GM13976 (cell line): Measurements from ENCODE around the gene FAXC.
"Not testable (repeated sequence)": the region's sequence is repeated elsewhere in the genome, so short reads cannot be mapped to it uniquely, and the experiment has no call there.

Experiments used
- DNase-seq: peaks from one replicate; pipeline ENCODE4 v3.0.0; 2012; ENCODE audit warnings: low spot score
- in situ Hi-C: fragments of 300-500 bp; cut with MboI; formaldehyde crosslinking; loops from one replicate; pipeline ENCODE4 v1.12.0; 2022; ENCODE audit warnings: low sequenced_read_pairs, mixed read lengths, inconsistent platforms; ENCODE audit not compliant: unreplicated experiment
- TF ChIP-seq, protein P1 (sequence below): IDR thresholded peaks from 2 replicates; pipeline ENCODE4 v1.5.1; 2012; ENCODE audit warnings: borderline replicate concordance, mild to moderate bottlenecking; ENCODE audit not compliant: insufficient read depth; ENCODE audit errors: extremely low read depth, missing control alignments, control extremely low read depth

FAXC gene

DNA sequence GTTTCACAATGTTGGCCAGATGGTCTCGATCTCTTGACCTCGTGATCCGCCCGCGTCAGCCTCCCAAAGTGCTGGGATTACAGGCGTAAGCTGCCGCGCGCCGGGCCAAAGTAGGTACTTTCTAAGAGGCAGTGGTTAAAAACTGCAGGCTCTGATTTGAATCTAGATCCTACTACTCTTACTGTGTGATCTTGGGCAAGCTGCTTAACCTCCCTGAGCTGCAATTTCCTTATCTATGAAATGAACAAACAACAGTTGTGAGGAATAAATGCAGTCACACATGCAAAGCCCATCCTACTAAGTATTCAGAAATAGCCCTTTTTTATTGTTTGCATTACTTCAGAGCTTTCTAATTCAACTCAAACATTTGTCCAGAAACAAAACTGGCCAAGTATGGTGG, 2.9 kb downstream of the FAXC start:
- TF ChIP-seq, protein P1, sequence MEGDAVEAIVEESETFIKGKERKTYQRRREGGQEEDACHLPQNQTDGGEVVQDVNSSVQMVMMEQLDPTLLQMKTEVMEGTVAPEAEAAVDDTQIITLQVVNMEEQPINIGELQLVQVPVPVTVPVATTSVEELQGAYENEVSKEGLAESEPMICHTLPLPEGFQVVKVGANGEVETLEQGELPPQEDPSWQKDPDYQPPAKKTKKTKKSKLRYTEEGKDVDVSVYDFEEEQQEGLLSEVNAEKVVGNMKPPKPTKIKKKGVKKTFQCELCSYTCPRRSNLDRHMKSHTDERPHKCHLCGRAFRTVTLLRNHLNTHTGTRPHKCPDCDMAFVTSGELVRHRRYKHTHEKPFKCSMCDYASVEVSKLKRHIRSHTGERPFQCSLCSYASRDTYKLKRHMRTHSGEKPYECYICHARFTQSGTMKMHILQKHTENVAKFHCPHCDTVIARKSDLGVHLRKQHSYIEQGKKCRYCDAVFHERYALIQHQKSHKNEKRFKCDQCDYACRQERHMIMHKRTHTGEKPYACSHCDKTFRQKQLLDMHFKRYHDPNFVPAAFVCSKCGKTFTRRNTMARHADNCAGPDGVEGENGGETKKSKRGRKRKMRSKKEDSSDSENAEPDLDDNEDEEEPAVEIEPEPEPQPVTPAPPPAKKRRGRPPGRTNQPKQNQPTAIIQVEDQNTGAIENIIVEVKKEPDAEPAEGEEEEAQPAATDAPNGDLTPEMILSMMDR: no peak
- in situ Hi-C loops: loop anchor here (25.0 kb wide), 1 partner anchor 391 kb away; no protein-coding TSS in a partner anchor
- no peak for DNase-seq

DNA sequence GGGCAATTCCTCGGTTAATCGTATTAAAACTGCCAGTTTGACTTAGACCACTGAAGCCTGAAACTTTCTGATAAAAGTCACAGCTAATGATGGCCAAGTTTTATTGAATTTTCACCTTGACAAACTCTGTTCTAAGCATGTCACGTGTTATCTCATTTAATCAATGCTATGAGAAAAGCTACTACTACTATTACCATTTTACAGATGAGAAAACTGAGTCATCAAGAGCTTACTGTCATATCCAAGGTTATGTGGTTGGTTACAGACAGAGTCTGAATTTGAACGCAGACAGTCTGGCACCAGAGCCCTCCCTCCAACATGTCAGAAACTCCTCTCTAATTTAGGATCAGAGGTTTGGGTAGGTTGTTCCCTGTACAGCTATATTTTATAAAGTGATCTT, 4.3 kb downstream of the FAXC start:
- in situ Hi-C loops: loop anchor here (25.0 kb wide), 1 partner anchor 392 kb away; no protein-coding TSS in a partner anchor
- DNase-seq: no peak
- TF ChIP-seq, protein P1: no peak

DNA sequence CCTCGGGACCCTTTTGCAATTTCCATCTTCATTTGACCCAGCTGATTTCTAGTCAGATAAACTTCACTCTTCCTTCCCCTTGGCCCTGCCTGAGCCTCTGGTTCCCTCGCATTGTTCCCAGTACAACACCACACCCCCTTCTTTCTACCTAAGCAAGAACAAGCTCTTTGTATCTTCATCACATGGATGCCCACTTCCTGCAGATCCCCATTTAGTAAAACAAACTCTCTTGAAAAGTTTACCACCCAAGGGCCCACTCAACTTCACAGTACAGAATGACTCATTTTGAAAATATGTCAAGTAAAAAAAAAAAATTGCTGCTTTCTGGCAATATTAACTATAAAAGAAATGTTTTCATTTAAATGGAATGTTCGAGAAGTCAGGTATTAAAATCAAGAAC, 5.2 kb downstream of the FAXC start:
- TF ChIP-seq, protein P1: no peak
- DNase-seq: no peak
- in situ Hi-C loops: loop anchor here (25.0 kb wide), 1 partner anchor 393 kb away; no protein-coding TSS in a partner anchor

DNA sequence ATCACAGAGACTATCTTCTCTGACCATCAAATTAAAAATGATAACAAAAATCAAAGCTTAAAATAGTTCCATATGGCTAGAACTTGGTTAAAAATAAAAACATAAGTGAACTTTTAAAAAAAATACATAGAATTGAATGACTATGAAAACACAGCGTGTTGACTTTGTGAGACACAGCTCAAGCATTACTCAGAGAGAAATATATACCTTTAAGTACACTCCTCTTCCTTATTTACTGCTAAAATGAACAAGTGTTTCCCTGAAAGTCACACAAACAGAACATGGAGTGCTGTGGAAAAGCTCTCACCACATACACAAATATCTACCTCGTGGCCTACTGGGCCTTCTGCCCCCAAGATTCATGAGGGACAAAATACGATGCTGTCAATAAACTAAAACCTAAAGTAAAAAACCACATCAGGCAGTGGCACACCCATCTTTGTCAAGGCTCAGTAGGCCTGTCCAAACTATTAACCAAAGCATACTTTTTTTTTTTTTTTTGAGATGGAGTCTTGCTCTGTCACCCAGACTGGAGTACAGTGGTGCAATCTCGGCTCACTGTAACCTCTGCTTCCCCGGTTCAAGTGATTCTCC, 7.5 kb downstream of the FAXC start:
- TF ChIP-seq, protein P1: no peak
- in situ Hi-C loops: loop anchor here (25.0 kb wide), 1 partner anchor 395 kb away; no protein-coding TSS in a partner anchor
- DNase-seq: no peak

DNA sequence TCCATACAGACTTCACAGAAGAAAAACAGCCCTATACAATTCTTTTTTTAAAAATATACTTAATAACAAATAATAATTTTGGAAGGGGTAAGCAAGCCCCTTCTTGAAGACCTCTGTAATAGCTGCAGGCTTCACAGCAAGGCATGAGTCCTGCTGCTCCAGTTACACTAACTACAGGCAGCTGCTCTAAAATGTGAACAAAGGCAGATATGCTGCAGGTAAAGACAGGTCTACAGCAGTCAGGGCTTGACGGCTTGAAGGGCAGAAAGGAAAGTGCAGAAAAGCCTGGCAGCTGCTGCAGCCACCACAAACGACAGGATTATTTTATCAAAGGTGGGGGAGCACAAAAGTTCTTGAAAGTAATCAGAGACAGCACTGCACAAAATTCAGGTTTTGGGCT, 11.3 kb downstream of the FAXC start:
- TF ChIP-seq, protein P1: no peak
- DNase-seq: no peak
- in situ Hi-C loops: loop anchor here (25.0 kb wide), 1 partner anchor 399 kb away; no protein-coding TSS in a partner anchor

DNA sequence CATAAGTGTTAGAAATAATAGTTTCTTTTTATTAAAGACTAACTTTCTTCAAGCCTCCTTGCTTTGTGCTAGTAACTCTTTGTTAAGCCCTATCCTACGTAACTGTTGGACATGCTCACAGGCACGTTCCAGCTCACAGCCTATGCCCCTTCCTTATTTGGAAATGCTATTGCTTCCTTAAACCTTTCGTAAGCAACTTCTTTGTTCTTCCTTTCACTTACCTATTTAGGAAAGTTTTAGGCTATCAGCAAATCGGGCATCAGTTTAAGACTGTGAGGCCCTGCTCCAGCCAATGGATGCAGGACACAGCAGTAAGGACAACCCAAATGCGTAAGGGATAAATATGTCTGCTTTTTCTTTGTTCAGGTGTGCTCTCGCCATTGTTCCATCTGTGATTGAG, 14.2 kb downstream of the FAXC start:
- not testable (repeated sequence) for DNase-seq
- in situ Hi-C loops: loop anchor here (25.0 kb wide), 1 partner anchor 402 kb away; no protein-coding TSS in a partner anchor

DNA sequence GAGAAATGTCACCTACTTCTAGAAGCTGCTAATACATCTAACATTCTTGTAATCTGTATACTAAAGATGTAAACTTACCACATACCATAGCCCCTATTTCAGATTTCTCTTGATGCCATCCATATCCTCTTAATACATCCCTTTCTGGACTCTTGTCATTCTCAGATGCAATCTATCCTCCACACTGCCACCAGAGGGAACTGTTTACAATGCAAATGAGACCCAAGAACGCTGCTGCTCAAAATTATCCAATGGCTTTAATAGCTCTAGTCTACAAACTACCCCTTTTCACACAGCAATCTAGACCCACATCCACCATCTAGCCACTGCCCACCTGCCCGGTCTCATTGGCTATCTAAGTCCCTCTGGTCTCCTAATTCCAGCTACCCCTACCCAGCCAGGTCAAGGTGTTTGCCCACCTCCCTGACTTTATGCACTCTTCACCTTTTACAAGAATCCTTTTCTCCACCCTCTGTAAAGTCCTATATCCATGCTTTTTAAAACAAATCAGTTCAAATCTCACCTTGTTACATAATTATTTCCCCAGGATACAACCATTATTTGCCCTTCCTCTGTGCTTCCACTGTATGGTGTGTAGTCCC, 14.8 kb downstream of the FAXC start:
- peak; percentile 37 for DNase-seq
- in situ Hi-C loops: loop anchor here (25.0 kb wide), 1 partner anchor 403 kb away; no protein-coding TSS in a partner anchor
- TF ChIP-seq, protein P1: peak; percentile 46
